Peyer's patch (tissue), 4 donors: ENCODE data around the gene ITPR1.

Experiments
- POLR2A ChIP-seq, 2 donors: fragments of 450-650 bp; IDR thresholded peaks; one replicate each; pipeline ENCODE4 v1.5.1; 2017; ENCODE audit warnings: antibody characterized with exemption in 2 of 2, mild to moderate bottlenecking in 2 of 2, moderate library complexity in 2 of 2
- TF ChIP-seq, protein P1 (sequence below), 6 experiments: fragments of 450-650 bp in 4 of 6; fragments of 200-600 bp in 2 of 6; sonication (generic) in 1 of 6; IDR thresholded peaks; one replicate each; pipeline ENCODE4 v1.5.1; 2017 to 2019; ENCODE audit warnings: antibody characterized with exemption in 6 of 6, mild to moderate bottlenecking in 3 of 6, moderate library complexity in 1 of 6

DNA sequence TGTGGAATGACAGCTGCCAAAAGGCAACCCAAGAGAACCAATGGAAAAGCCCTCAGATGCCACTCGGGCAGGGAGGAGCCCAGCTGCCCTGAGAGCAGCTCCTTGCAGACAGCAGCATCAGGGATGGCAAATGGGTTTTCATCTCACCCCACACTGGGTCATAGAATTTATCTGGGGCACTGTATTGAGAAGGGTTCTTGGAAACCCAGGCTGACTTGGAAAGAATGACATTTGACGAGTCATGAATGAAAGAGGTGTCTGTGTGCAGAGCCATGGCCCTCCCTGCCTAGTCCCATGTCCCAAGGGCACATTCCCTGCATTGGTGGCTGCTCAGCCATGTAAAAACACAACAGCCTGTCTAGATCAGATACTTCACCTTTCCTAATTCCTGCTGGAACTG, 328.2 kb downstream of the ITPR1 start:
- TF ChIP-seq, protein P1, sequence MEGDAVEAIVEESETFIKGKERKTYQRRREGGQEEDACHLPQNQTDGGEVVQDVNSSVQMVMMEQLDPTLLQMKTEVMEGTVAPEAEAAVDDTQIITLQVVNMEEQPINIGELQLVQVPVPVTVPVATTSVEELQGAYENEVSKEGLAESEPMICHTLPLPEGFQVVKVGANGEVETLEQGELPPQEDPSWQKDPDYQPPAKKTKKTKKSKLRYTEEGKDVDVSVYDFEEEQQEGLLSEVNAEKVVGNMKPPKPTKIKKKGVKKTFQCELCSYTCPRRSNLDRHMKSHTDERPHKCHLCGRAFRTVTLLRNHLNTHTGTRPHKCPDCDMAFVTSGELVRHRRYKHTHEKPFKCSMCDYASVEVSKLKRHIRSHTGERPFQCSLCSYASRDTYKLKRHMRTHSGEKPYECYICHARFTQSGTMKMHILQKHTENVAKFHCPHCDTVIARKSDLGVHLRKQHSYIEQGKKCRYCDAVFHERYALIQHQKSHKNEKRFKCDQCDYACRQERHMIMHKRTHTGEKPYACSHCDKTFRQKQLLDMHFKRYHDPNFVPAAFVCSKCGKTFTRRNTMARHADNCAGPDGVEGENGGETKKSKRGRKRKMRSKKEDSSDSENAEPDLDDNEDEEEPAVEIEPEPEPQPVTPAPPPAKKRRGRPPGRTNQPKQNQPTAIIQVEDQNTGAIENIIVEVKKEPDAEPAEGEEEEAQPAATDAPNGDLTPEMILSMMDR (IDR thresholded peaks at IDR 0.05): no peak
- no peak for TF ChIP-seq POLR2A (IDR thresholded peaks at IDR 0.05)
